Measurements from ENCODE around the gene SNCB.
A peak's percentile ranks its signal among the peaks of the same experiment; 100 is the strongest.

Gene SNCB

GRCh38 chr5:176647843-176648473 lies 17.6 kb upstream of the SNCB start:
- TF ChIP-seq CTCF (IDR thresholded peaks at IDR 0.05; ENCODE audit: low read depth, low read length), result no peak

DNA sequence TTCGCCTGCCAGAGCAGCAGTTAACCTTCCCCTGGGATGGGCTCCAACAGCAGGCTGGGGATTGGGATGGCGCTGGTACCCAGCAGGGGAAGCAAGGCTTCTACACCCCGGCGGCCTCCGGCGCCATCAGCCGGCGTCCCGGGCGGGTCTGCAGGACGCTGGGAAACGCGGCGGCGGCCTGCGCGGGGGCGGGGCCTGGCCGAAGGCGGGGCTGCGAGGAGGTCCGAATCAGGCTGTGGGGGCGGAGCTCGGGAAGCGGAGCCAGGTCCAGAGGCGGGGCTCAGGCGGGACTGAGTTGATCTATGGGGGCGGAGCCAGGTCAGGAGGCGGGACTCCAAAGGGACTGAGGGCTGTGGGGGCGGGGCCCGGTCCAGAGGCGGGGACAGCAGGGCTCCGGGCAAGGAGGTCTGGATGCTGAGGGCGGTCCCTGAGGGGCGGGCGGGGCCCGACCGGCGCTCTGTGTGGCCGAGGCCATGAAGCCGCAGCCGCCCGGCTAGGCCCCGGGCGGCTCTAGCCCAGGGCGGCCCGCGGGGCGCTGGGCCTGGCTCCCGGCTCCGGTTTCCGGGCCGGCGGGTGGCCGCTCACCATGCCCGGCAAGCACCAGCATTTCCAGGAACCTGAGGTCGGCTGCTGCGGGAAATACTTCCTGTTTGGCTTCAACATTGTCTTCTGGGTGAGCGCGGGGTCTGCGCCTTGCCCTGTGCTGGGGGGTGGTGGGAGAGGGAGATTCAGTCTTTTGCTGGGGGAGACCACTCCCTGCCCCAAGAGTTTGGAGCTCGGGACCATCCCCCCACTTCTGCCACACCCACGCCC lies 16.9 kb upstream of the SNCB start, which contains the start of gene TSPAN17:
Gene TSPAN17 (plus strand): TSS at position 455 of the 813 bp plus-strand sequence. CDS start 132 bp downstream, at position 587.
- DNase-seq, result peak; percentile 100
- H3K36me3 ChIP-seq, result no peaks in the 10 kb centered on the region
- no peaks in the 10 kb centered on the region for H3K9me3 ChIP-seq
- peaks cover 4% of the 10 kb centered on the region for H3K4me1 ChIP-seq
- peak within 1 kb of the TSS; percentile 75 for H3K4me3 ChIP-seq (ENCODE audit: low read depth, low read length)
- no peaks in the 10 kb centered on the region for H3K27me3 ChIP-seq
- peak; percentile 34 for TF ChIP-seq CTCF (IDR thresholded peaks at IDR 0.05; ENCODE audit: low read depth, low read length)

More at GRCh38 chr5:176647843-176648473, 17.6 kb upstream of the SNCB start:
- Histone ChIP-seq H3K9me3 (no peaks in the 10 kb centered on the region), H3K36me3 (no peaks in the 10 kb centered on the region), H3K4me1 (peaks cover 4% of the 10 kb centered on the region), H3K4me3 (ENCODE audit: low read depth, low read length) (peak overlapping the region; percentile 75), H3K27me3 (no peaks in the 10 kb centered on the region)
- DNase-seq, result peak; percentile 77

DNA sequence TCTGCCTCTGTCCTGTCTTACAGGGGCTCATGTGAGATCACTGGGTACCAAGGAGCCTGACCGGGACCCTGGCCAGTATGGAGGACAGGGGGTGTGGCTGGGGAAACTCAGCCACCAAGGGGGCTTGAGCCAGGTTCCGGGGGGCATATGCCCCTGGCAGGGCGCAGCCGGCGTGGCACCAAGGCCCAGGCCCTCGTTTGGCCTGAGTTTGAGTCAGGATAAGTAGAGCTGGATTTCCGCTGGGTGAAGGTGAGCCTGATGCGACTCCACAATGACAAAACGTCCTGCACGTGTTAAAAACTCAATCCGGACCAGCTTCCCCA lies 16.3 kb upstream of the SNCB start:
- Histone ChIP-seq H3K4me1 (peaks cover 4% of the 10 kb centered on the region), H3K36me3 (no peaks in the 10 kb centered on the region), H3K4me3 (ENCODE audit: low read depth, low read length) (peak overlapping the region; percentile 43), H3K27me3 (no peaks in the 10 kb centered on the region), H3K9me3 (no peaks in the 10 kb centered on the region)
- DNase-seq, result no peak
- TF ChIP-seq CTCF (IDR thresholded peaks at IDR 0.05; ENCODE audit: low read depth, low read length), result no peak

DNA sequence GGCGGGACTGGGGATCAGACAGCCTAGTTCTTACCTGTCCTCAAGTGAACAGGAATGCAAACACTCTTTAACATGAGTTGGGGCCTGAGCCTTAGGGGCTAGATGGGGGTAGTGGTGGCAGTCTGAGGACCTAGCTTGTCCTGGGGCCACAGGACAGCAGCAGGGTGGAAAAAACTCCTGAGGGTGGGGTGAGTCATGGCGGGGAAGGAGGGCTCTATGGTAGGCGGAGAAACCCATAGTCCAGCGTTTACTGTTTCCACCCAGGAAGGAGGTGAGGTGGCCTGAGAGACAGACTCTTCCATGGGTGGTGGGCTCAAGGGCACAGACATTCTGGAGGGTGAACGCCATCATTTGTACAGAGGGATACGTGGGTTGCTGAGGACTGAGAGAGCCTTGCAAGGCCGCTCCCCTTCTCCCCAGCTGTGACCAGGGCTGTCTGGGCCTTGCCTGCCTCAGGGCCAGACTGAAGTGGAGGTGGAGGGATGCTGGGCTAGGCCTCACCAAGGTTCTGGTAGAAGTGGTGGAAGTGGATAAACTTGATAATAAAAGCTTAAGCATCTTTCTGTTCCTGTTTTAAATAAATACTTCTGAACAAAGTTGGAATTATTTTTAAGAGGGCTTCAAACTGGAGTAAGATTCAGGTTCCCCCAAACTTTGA lies 15.8 kb upstream of the SNCB start:
- Histone ChIP-seq H3K4me1 (peaks cover 4% of the 10 kb centered on the region), H3K36me3 (no peaks in the 10 kb centered on the region), H3K27me3 (no peaks in the 10 kb centered on the region), H3K4me3 (ENCODE audit: low read depth, low read length) (no peak overlapping the region), H3K9me3 (no peaks in the 10 kb centered on the region)
- TF ChIP-seq CTCF (IDR thresholded peaks at IDR 0.05; ENCODE audit: low read depth, low read length), result no peak
- DNase-seq, result no peak

DNA sequence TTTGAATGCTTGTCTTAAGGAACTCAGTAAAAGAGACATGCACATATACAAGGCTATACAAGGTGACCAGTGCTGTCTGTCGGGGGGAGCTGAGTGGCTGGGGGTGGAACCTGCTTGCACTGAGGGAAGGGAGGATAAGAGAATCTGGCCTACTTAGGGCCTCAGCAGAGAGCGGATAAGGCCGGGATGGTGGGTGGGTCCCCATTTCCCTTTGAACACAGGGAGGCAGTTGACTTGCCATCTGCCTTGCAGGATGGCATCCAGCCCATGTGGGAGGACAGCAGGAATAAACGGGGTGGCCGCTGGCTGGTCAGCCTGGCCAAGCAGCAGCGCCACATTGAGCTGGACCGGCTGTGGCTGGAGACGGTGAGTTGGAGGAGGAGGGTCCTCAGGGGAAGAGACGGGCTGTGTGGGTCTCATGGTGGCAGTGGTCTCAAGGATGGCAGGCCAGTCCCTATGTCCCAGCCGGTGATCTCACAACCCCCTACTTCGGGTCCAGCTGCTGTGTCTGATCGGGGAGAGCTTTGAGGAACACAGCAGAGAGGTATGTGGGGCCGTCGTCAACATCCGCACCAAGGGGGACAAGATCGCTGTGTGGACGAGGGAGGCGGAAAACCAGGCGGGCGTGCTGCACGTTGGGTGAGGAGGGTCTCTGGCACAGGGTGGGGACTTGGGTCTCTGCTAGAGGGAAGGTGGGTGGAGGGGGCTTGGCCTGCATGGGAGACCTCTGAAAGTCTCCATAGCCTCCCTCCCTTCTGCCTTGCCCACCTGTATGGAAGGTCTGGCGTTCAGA lies 14.7 kb upstream of the SNCB start:
- peaks cover 4% of the 10 kb centered on the region for H3K4me1 ChIP-seq
- no peak overlapping the region for H3K4me3 ChIP-seq (ENCODE audit: low read depth, low read length)
- TF ChIP-seq CTCF (IDR thresholded peaks at IDR 0.05; ENCODE audit: low read depth, low read length), result no peak
- H3K9me3 ChIP-seq, result no peaks in the 10 kb centered on the region
- no peaks in the 10 kb centered on the region for H3K36me3 ChIP-seq
- DNase-seq, result no peak
- no peaks in the 10 kb centered on the region for H3K27me3 ChIP-seq
